HS-27A (cell line): ENCODE data around the gene DPH5.
"Not testable (repeated sequence)": the region's sequence is repeated elsewhere in the genome, so short reads cannot be mapped to it uniquely, and the experiment has no call there.

Experiments
- DNase-seq: peaks from one replicate; pipeline ENCODE4 v3.0.0-alpha.2; 2012; ENCODE audit warnings: low read depth, missing footprints

DPH5 gene

DNA sequence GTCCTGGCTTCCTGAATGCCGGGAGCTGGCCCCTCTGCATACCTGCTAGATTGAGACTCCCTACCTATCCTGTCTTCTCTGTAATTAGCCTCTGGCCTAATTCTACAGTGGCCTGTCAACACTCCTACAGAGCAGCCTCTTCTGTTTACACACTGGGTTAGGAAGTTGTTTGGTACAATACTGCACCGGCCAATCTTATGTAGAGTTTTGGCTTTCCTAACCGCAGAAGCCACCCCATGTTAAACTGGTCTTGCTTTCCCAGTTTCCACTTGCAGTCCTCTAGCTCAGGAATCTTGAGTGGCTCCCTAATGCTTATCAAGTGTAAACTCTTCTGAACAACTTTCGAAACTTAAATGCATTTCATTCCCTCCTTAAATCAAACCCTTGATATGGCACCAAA is 42.8 kb downstream of the DPH5 start:
- no peak for DNase-seq

DNA sequence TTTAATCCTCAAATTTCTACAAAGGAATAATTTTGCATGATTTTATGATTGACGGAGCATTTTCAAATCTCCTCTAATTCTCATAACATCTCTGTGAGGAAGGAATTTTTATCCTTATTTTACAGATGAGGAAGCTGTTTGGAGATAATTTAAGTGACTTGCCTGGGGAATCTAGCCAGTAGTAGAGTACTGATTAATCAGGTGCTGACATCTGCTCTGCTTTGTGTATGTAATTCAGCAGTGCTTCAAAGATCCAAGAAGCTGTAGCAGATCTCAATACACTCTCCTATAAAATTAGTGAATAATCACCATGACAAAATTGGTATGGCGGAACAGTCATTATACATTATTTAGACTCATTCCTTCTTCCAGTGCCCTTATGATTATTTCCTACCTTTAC is 46.0 kb downstream of the DPH5 start:
- DNase-seq = no peak

DNA sequence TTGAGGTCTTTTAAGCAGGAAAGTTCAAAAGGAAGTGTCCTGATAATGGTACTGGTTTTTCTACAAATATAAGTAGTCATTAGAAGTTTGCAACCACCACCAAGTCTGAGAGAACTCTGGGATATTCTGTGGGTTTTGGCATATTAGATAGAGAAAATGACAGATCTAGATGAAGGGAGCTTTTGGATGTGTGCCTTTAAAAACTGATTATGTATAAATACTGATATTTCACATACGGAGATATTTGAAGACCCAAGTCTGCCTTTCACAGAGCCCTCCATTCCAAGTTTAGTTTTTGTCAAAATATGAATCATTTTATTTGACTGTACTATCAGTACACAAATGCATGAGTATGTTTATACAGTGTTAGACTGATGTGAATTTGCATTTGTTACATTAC is 48.6 kb downstream of the DPH5 start:
- no peak for DNase-seq

DNA sequence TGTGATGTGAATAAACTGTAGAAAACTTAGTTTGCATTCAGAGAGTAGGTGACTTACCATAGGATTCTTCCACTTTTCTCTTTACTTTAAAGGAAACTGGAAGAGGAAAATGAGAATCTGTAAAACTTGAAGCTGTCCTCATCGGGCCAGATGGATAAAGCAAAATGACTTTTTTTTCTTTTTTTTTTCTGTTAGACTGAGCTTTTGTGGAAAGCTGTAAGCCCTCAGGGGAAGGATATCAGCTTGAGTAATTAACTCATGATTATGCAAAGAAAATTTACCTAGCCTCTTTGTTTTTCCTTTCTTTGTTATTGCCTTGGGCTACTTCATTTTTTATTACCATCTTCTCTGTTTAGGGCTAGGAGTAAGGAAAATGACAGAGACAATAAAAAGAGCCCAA is 53.4 kb downstream of the DPH5 start:
- no peak for DNase-seq

DNA sequence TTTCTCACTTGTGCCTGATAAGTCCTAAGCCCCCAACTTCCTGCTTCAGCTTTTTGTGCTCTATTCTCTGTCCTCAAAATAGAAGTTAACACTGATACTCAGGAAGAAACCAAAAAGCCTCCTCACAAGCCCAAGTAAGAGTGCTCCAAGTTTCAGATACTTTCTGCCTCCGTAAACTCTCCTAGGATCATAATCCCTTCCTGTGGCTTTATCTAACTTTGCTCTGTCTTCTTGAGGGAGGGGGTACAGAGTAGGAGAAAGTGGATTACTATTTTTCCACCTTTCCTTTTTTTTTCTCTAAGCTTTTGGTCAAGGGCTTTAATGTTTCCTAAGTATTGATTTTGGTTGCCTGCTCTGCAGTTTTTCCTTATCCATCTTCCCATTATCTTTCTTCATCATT is 54.6 kb downstream of the DPH5 start:
- DNase-seq = no peak

DNA sequence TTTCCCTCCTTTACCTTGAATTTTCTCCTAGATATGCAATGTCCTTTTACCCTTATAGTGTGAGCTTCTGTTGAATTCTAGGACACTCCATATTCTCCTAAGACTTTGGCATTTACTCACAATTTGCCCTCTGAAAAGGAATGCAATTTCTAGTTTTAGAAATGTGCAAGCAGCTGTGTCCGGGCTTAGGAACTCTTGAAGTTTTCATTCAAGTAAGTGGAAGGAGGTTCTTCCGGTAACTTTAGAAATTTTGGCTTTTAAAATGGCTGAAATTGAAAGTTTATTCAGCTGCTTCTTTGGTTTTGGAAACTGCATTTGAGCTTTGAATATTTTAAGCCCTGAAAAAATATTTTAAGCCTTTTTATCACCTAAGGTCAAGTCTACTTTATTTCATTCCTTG is 56.3 kb downstream of the DPH5 start:
- DNase-seq = no peak

DNA sequence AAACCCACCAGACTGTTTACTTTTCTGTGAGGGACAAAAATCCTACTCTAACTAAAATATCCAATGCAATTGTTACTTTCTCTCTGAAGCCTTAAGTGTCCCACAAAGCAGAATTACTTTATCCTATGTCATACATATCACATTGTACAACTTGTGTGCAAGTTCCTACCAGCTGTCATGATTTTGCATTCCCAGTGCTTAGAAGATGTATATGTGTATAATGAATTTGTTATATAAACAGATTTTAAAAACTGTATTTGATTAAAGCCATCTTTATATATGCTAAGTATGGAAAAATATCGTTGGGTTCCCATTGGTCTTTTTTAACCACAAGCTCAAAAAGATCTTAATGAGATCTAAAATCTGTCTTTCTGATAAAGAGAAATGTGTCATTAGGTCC is 57.0 kb downstream of the DPH5 start:
- no peak for DNase-seq

DNA sequence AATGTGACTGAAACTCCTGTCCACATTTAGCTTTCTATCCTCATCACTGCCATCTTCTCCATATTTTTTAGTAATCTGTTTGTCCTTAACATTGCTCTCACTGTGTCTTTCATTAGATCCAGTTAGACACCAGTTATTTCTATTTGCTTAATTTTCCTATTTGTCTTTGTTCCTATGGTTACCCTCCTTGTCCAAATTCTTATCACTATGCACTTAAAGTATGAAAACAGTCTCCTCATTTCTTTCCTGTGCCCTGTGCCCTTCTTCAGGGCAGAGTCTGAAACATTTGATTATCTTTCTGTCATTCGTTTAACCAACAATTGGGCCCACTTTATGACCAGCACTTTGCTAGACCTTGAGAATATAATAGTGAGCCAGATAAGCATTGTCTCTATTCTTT is 65.5 kb downstream of the DPH5 start:
- DNase-seq = no peak

DNA sequence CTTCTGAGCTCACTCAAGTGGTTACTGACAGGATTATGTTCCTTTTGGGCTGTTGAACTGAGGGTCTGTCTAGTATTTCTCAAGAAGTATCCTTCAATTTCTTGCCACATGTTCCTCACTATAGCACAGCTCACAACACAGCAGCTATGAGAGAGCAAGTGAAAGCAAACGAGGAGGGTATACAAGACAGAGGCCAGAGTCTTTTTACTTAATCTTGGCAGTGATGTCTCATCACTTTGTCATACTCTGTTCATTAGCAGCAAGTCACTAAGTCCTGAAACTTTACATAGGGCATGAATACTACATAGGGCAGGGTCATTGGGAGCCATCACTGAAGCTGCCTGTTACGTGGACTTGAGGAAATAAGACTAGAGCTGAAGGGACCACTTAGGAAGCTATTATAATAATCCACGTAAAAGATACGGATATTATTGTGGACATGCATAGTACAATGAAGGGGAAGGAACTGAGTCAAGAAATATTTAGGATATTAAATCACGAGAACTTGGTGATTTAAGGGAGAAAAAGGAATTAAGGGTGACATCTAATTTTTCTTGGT is 66.0 kb downstream of the DPH5 start:
- DNase-seq = no peak

DNA sequence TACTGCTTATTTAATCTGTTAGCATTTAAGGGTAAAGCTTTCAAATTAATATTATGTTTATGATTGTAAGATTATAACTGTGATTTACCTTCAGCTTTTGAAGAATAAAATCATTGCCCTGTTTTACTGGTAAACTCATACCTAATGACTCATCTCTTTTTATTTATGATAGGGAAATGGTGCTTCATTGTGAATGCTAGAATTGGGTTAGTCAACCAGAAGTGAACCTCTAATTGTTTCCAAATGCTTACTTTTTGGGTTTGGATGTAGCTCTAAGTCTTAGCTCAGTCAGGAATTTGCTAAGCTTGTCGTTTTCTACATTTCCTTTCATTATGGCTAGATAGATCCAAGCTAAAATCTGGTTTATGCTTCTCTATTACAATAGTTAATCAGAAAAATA is 70.3 kb downstream of the DPH5 start:
- peak; percentile 8 for DNase-seq

DNA sequence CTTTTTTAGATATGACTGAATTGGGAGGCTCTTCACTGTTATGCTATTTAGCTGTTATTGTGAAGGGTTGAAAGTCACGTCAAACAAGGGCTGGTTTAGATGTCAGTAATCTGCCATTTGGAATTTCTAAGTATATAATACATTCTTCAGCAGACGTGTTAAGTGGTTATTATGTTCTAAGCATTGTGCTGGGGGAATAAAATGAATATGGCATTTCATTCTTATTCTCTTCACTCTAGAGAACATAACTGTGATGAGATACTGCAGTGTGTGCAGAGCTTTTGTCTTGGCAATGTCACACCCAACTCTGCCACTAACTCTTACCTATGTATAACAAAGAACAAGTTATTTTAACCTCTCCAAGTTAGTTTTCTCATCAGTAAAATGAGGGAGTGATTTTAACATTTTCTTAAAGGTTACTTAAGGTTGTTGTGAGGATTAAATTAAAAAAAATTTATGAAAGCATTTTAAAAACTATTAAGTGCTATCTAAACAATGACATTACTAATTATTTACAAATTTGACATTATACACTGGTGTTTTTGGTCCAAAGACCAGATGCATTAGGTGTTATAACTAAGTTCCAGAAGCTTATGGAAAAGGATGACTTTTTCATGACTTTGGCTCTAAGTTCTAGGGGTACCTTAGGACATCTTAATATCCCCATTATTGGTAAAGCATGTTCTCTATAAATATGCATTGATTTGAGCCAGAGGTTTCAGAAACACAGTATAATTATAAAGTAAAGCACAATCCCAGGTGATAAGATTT is 71.4 kb downstream of the DPH5 start:
- no peak for DNase-seq

DNA sequence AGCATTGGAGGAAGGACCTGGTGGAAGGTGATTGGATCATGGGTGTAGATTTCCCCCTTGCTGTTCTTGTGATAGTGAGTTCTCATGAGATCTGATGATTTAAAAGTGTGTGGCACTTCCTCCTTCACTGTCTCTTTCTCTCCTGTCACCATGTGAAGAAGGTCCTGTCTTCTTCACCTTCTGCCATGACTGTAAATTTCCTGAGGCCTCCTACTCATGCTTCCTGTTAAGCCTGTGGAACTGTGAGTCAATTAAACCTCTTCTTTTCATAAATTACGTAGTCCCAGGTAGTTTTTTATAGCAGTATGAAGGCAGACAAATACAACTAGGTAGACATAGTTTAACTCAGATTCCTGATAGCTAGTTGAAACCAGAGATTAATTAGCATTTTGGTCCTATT is 72.6 kb downstream of the DPH5 start:
- not testable (repeated sequence) for DNase-seq

DNA sequence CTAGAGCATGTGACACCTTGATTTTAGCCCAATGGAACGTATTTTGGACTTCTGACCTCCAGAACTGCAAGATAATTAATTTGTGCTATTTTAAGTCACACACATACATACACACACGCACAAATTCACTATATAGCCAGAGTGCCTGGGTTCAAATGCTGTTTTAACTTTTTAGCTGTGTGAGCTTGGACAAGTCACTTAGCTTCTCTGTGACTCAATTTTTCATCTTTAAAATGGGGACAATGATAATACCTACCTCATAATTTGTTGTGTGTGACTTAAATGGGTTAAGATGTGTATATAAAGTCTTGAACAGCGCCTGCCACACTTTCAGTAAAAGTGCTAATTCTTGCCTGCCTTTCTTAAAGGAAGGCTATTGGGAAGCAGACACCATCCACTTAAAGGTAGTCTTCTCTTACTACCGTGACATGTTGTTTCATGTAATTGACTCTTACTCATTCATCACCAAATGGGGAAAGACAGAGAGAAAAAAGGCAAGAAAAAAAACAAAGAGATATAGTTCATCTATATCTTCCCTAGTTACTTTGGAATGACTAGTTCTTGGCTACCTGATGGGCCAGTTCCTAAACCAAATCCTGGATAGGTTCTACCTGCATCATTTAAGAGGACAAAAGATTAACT is 73.4 kb downstream of the DPH5 start:
- DNase-seq = no peak

DNA sequence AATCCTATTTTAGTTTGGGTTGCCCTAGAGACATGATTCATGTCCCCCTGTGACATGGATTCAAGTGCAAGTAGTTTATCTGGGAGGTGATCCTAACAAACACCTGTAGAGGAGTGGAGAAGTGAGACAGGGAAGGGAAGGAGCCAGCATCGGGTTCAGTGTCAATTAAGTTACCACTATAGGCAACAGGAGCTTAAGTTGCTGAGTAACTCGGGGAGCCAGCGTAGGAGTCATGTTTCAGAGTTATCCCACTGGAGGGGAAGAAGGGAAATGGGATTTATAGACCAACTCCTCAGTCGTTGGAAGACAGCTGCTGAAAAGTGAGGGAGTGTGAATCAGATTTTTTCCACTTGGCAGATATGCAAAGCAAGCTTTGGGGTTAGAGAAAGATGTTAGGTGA is 74.8 kb downstream of the DPH5 start:
- no peak for DNase-seq

DNA sequence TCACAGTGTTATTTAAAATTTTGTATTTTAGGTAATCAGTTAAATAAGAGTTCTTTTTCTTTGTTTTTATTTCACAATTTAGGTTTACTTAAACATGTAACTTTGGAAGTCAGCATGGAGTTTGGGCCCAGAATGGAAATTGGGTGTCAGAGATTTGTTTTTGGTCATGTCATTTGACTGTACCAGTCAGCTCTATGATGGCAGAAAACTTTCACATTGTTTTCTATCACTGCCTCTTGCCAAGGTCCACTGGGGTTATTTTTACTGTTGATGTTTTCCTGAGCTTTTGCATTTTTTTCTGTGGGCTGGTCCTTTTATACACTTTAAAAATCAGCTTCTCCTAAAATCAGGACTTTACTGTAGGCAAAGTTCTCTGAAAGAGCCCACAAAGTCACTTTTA is 75.2 kb downstream of the DPH5 start:
- no peak for DNase-seq

DNA sequence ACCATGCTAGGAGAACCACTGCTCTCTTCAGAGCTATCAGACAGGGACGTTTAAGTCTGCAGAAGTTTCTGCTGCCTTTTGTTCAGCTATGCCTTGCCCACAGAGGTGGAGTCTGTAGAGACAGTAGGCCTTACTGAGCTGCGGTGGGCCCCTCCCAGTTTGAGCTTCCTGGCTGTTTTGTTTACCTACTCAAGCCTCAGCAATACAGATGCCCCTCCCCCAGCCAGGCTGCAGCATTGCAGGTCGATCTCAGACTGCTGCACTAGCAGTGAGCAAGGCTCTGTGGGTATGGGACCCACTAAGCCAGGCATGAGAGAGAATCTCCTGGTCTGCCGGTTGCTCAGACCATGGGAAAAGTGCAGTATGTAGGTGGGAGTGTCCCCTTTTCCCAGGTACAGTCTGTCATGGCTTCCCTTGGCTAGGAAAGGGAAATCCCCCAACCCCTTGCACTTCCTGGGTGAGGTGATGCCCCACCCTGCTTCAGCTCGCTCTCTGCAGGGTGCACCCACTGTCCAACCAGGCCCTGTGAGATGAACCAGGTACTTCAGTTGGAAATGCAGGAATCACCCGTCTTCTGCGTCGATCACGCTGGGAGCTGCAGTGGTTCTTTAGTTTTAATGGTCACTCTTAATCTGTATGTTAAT is 75.9 kb downstream of the DPH5 start:
- DNase-seq = not testable (repeated sequence)

DNA sequence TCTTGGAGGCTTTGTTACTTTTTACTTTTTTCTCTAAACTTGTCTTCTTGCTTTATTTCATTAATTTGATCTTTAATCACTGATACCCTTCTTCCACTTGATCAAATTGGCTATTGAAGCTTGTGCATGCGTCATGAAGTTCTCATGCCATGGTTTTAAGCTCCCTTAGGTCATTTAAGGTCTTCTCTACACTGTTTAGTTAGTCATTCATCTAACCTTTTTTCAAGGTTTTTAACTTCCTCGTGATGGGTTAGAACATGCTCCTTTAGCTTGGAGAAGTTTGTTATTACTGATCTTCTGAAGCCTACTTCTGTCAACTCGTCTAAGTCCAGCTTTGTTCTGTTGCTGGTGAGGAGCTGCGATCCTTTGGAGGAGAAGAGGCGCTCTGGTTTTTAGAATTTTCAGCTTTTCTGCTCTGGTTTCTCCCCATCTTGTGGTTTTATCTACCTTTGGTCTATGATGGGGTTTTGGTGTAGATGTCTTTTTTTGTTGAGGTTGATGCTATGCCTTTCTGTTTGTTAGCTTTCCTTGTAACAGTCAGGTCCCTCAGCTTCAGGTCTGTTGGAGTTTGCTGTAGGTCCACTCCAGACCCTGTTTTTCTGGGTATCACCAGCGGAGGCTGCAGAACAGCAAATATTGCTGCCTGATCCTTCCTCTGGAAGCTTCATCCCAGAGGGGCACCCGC is 76.7 kb downstream of the DPH5 start:
- not testable (repeated sequence) for DNase-seq

DNA sequence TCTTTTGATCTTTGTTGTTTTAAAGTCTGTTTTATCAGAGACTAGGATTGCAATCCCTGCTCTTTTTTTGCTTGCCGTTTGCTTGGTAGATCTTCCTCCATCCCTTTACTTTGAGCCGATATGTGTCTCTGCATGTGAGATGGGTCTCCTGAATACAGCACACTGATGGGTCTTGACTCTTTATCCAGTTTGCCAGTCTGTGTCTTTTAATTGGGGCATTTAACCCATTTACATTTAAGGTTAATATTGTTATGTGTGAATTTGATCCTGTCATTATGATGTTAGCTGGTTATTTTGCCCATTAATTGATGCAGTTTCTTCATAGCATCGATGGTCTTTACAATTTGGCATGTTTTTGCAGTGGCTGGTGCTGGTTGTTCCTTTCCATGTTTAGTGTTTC is 77.8 kb downstream of the DPH5 start:
- DNase-seq = not testable (repeated sequence)

DNA sequence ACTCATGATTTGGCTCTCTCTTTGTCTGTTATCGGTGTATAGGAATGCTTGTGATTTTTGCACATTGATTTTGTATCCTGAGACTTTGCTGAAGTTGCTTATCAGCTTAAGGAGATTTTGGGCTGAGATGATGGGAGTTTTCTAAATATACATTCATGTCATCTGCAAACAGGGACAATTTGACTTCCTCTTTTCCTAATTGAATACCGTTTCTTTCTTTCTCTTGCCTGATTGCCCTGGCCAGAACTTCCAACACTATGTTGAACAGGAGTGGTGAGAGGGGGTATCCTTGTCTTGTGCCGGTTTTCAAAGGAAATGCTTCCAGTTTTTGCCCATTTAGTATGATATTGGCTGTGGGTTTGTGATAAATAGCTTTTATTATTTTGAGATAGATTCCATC is 79.5 kb downstream of the DPH5 start:
- not testable (repeated sequence) for DNase-seq

DNA sequence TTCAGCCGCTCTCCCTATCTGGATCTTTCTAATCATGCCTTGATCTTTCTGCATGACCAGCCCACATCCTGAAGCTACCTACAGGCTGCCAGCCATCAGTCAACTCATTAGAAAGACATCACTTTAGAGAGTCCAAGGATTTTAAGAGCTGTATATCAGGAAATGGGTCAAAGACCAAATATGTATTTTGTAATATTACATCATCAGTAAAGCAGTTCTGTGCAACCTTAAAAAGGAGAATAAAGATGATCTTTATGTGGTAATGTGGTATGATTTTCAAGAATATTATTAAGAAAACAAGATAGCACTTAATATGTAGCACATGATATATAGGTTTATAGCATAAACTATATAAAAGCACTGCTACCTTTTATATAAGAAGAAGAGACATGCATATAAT is 82.1 kb downstream of the DPH5 start:
- DNase-seq = no peak

DNA sequence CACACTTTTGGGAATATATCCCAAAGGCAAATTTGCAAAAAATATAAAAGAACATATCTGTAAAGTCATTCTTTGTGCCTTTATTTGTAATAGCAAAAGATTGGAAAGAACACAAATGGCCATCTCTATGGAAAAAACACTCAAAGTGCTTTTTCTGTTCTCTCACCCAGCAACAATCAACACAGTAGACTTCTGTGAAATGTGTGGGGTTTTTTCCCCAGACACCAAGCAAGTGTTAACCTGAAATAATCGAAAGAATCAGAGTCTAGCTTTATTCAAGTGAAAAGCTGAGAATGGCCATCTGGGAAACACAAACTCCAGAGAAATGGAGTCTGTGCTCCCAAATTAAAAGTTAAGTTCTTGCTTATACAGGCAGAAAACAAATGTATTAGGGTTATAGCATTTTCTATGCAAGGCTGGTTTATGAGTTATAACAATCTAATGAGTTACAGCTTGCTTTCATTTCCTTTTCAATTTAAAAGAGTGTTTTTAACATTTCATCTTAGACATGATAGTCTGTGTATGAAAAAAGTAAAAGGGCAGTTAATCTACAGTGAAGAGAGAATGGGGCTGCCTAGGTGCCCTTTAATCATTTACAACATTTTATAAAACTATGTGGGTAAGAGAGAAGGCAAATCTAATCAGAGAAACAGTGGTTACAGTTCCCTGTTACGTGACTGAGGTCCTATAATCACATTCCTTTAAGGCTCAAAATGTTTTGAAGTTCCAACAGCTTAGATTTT is 83.1 kb downstream of the DPH5 start:
- no peak for DNase-seq
